Measurements from ENCODE around the gene CHN1.
A peak's percentile ranks its signal among the peaks of the same experiment; 100 is the strongest.

- TF ChIP-seq CTCF (IDR thresholded peaks at IDR 0.05) (peak; percentile 32 to 68 (median 41)), POLR2A (IDR thresholded peaks at IDR 0.05) (no peak)
Measured at GRCh38 chr2:175036582-175037018, 31.4 kb upstream of the CHN1 start.

Measured in testis (tissue), 2 donors.